ENCODE results near the gene P2RY1. TPM values are rescaled to one million over a fixed set of nuclear protein-coding genes. Genes with fewer than 3 reads are reported as not detected.

The P2RY1 gene
- total and polyA plus RNA-seq, 2 of the 4 experiments (the other 2 are of a cell fraction): not detected

- Histone ChIP-seq H3K9me1 (ENCODE audit: insufficient read depth, low read length) (no peaks in the 10 kb centered on the region), H2BK120ac (ENCODE audit: low read depth, low read length) (no peak overlapping the region), H3K4me3 (ENCODE audit: insufficient read depth, low read depth, low read length) (no peak overlapping the region), H3K23ac (ENCODE audit: low read depth, low read length) (no peak overlapping the region), H3K4me2 (ENCODE audit: low read depth, low read length) (no peak overlapping the region), H2AK5ac (ENCODE audit: low read depth, low read length) (no peak overlapping the region), H2BK5ac (ENCODE audit: low read depth, low read length, poor library complexity, severe bottlenecking) (no peak overlapping the region), H3K27me3 (ENCODE audit: control insufficient read depth, insufficient read depth, low read length) (peaks cover 5% of the 10 kb centered on the region; the same call in 1 of the 2 replicates), H3K9ac (ENCODE audit: low read depth, low read length) (no peak overlapping the region), H3K4me1 (ENCODE audit: control insufficient read depth, insufficient read depth, low read length) (no peaks in the 10 kb centered on the region; the same call in 1 of the 2 replicates), H3K56ac (ENCODE audit: extremely low read depth, insufficient read depth, low read length) (no peak overlapping the region), H3K4ac (ENCODE audit: low read depth, low read length) (no peak overlapping the region), H2AFZ (replicated peaks; ENCODE audit: low read length, poor library complexity) (no peak overlapping the region), H2BK20ac (ENCODE audit: low read depth, low read length) (no peak overlapping the region), H4K20me1 (ENCODE audit: insufficient read depth, low read length) (no peaks in the 10 kb centered on the region), H3K27ac (ENCODE audit: insufficient read depth, low read length) (no peak overlapping the region), H2AK9ac (replicated peaks; ENCODE audit: low read depth, low read length, poor library complexity) (no peak overlapping the region), H3K18ac (ENCODE audit: low read depth, low read length) (no peak overlapping the region), H3K36me3 (ENCODE audit: control insufficient read depth, insufficient read depth, low read length) (no peaks in the 10 kb centered on the region), H4K5ac (ENCODE audit: low read depth, low read length) (no peak overlapping the region), H4K8ac (ENCODE audit: low read depth in 2 of 2, low read length in 2 of 2) (no peak overlapping the region), H2BK15ac (ENCODE audit: low read depth, low read length) (no peak overlapping the region), H3K14ac (replicated peaks; ENCODE audit: low read depth, low read length) (no peak overlapping the region), H3K79me1 (ENCODE audit: low read depth in 1 of 2, low read length in 2 of 2) (no peaks in the 10 kb centered on the region), H3K9me3 (ENCODE audit: control insufficient read depth, insufficient read depth, low read length) (no peaks in the 10 kb centered on the region), H4K91ac (ENCODE audit: insufficient read depth, low read depth, low read length) (no peak overlapping the region)
- TF ChIP-seq RFX5 (IDR thresholded peaks at IDR 0.05; ENCODE audit: low read depth, low read length) (no peak), CHD1 (IDR thresholded peaks at IDR 0.05; ENCODE audit: low read depth, low read length) (no peak), CTCF (conservative IDR thresholded peaks at IDR 0.05; ENCODE audit: low read depth, low read length) (no peak), MXI1 (IDR thresholded peaks at IDR 0.05; ENCODE audit: borderline replicate concordance, low read depth, low read length) (no peak), BHLHE40 (IDR thresholded peaks at IDR 0.05; ENCODE audit: low read depth, low read length) (no peak), FOS (IDR thresholded peaks at IDR 0.05; ENCODE audit: low read depth, low read length) (no peak), USF2 (IDR thresholded peaks at IDR 0.05; ENCODE audit: low read depth, low read length) (no peak), POLR2A (IDR thresholded peaks at IDR 0.05; ENCODE audit: low read depth, low read length) (no peak), NFE2L2 (IDR thresholded peaks at IDR 0.05; ENCODE audit: low read depth, low read length) (no peak), ELK1 (IDR thresholded peaks at IDR 0.05; ENCODE audit: borderline replicate concordance, low read depth, low read length) (no peak), MAFK (IDR thresholded peaks at IDR 0.05; ENCODE audit: low read depth, low read length) (no peak), RAD21 (IDR thresholded peaks at IDR 0.05; ENCODE audit: low read length) (no peak), CEBPB (IDR thresholded peaks at IDR 0.05; ENCODE audit: low read depth, low read length) (no peak), MAZ (IDR thresholded peaks at IDR 0.05; ENCODE audit: borderline replicate concordance, low read depth, low read length) (no peak), SMC3 (IDR thresholded peaks at IDR 0.05; ENCODE audit: low read depth, low read length) (no peak), RCOR1 (IDR thresholded peaks at IDR 0.05; ENCODE audit: insufficient replicate concordance, low read length) (no peak)
- no peak for ATAC-seq (ENCODE audit: low read depth)
- no TSS peak for BruUV-seq (replicated peaks)
- no peak for DNase-seq
- intact Hi-C loops (cut with micrococcal nuclease) (no loop called here), dilution Hi-C loops (cut with HindIII; ENCODE audit: low sequenced_read_pairs, unreplicated experiment) (no loop called here), in situ Hi-C loops (cut with MboI; ENCODE audit: low sequenced_read_pairs) (no loop called here)
- ChIA-PET POLR2A (ENCODE audit: unreplicated experiment) (no interaction called here), CTCF (no interaction called here)
These were observed 4.7 kb upstream of the P2RY1 start for GRCh38 chr3:152830245-152830644.
